ENCODE measurements around the gene TBC1D10B. TPM values are rescaled to one million over a fixed set of nuclear protein-coding genes. Genes with fewer than 3 reads are reported as not detected.

Gene TBC1D10B
- total and polyA plus RNA-seq, 9 of the 15 experiments (the other 6 are each of a cell fraction or from before 2014, with no cell fraction given) = 2.2 to 55.4 (median 17.5) TPM

DNA sequence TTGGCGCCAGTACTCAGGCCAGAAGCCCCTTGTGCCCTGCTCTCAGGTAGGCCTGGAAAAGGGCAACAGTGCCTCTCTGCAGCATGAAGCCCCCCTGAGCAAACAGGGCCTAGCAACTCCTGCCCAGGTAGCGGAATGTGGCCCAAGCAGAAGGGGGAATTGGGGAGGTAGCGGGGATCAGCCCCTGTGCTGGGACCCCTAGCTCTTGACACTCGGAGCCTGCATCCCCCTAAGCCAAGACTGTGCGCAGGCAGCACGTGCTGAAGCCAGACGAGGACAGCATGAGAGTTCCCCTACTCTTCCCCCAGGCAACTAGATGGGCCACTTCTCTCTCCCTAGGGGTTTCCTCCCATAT is 14.4 kb downstream of the TBC1D10B start (continued):
- TF ChIP-seq STAT5A (IDR thresholded peaks at IDR 0.05; ENCODE audit: borderline replicate concordance, low read length) = no peak
- TF ChIP-seq, protein P1, sequence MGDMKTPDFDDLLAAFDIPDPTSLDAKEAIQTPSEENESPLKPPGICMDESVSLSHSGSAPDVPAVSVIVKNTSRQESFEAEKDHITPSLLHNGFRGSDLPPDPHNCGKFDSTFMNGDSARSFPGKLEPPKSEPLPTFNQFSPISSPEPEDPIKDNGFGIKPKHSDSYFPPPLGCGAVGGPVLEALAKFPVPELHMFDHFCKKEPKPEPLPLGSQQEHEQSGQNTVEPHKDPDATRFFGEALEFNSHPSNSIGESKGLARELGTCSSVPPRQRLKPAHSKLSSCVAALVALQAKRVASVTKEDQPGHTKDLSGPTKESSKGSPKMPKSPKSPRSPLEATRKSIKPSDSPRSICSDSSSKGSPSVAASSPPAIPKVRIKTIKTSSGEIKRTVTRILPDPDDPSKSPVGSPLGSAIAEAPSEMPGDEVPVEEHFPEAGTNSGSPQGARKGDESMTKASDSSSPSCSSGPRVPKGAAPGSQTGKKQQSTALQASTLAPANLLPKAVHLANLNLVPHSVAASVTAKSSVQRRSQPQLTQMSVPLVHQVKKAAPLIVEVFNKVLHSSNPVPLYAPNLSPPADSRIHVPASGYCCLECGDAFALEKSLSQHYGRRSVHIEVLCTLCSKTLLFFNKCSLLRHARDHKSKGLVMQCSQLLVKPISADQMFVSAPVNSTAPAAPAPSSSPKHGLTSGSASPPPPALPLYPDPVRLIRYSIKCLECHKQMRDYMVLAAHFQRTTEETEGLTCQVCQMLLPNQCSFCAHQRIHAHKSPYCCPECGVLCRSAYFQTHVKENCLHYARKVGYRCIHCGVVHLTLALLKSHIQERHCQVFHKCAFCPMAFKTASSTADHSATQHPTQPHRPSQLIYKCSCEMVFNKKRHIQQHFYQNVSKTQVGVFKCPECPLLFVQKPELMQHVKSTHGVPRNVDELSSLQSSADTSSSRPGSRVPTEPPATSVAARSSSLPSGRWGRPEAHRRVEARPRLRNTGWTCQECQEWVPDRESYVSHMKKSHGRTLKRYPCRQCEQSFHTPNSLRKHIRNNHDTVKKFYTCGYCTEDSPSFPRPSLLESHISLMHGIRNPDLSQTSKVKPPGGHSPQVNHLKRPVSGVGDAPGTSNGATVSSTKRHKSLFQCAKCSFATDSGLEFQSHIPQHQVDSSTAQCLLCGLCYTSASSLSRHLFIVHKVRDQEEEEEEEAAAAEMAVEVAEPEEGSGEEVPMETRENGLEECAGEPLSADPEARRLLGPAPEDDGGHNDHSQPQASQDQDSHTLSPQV (IDR thresholded peaks at IDR 0.05) = peak; percentile 57; the same call in 1 of the 2 replicates

DNA sequence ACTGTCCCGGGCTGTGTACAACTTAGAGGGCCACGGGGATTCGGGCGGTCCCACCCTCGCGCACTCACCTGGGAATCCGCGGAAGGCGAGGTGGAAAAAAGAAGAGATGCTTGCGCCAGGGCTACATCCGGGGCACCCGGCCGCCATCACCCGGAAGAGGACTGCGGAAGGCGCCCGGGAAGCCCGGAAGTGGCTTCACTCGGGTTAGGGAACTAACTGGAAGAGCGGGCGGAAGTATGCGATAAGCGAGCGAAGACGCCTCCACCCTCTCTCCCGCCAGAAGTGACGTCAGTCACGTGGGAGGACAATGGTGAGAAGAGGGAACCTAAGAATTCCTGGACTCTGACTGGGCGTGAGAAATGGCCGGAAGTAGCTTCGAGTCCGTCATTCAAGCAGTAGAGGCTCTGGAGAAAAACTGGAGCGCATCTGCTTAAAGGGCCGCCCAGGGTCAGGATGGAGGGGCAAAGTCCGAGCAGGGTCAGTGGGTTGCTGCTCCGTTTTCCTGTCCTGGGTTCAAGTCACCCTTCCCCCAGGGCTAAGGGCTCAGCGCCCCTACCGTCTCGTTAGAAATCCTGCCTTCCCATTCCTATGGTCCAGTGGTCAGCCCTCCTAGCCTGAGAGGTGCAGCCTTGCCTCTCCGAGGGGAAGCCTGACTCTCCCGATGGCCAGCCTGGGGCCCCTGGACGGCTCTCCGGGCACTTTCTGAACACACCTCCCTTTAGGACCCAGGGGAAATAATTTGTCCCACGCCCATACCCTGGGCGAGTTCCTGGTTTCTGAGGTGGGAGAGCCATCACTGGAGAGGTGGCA is 14.9 kb downstream of the TBC1D10B start, which contains the start of gene CD2BP2:
Gene CD2BP2, minus strand, starts transcription at position 165 of the 810 bp plus-strand sequence. CDS start 627 bp downstream, outside the sequence.
- Histone ChIP-seq H3K4me3 (peak within 1 kb of the TSS; percentile 94), H3K9me3 (replicated peaks; ENCODE audit: control insufficient read depth, insufficient read depth, low read depth, low read length) (no peaks in the 10 kb centered on the region), H3K27me3 (ENCODE audit: control insufficient read depth in 2 of 2, insufficient read depth in 2 of 2, low read length in 2 of 2) (no peaks in the 10 kb centered on the region), H2AFZ (ENCODE audit: low read depth, low read length) (peak within 1 kb of the TSS; percentile 96), H4K20me1 (replicated peaks; ENCODE audit: control insufficient read depth, insufficient read depth, low read length) (no peaks in the 10 kb centered on the region), H3K79me2 (ENCODE audit: control insufficient read depth, insufficient read depth, low read length) (peaks cover 30% of the 10 kb centered on the region), H3K9me1 (ENCODE audit: control insufficient read depth, insufficient read depth, low read length) (no peaks in the 10 kb centered on the region), H3K36me3 (ENCODE audit: control insufficient read depth, insufficient read depth, low read length) (peaks cover 73% of the 10 kb centered on the region; the same call in 2 of the 3 replicates), H3K4me2 (ENCODE audit: insufficient read depth, low read length) (peak within 1 kb of the TSS; percentile 99), H3K27ac (ENCODE audit: extremely low read depth, low read depth, low read length) (peak within 1 kb of the TSS; percentile 99), H3K9ac (ENCODE audit: insufficient read depth in 1 of 2, low read depth in 2 of 2, low read length in 2 of 2) (peak within 1 kb of the TSS; percentile 96), H3K4me1 (replicated peaks in 1 of 2; ENCODE audit: control insufficient read depth in 2 of 2, insufficient read depth in 2 of 2, low read length in 2 of 2) (peaks cover 13 to 53% of the 10 kb centered on the region in 2 experiments; a peak in 4 of 5 replicates)
- in situ Hi-C loops (cut with MboI) = loop anchor here (25.0 kb wide), 1 partner anchor 893 kb away; the partner anchor contains the start of genes BOLA2, SLX1B and SULT1A4
- 1% methylated on average over 42 of the region's 45 CpGs for WGBS (ENCODE audit: insufficient coverage, low coverage, missing lambda C conversion rate)
- peak; percentile 100 for FAIRE-seq
- peak; percentile 90 for ATAC-seq
- POLR2A ChIA-PET = interaction anchor here (0.5 to 8.2 kb wide), 10 partner anchors 10 to 382 kb away, joined by 3 to 77 read pairs (median 5); partner anchors contain the start of genes TBC1D10B and ZNF771
- DNase-seq (ENCODE audit: extremely low read depth in 1 of 4, low spot score in 3 of 4) = peak; percentile 93 to 99 (median 94)
- BruUV-seq (replicated peaks) = TSS peak; percentile 96
- CTCF ChIA-PET (ENCODE audit: low intra/inter-chr PET ratio) = no interaction called here
- intact Hi-C loops (cut with micrococcal nuclease) = loop anchor here (2.0 to 5.0 kb wide), 2 partner anchors 15 to 52 kb away; partner anchors contain the start of genes TBC1D10B and ZNF771
- TF ChIP-seq POLR2B (IDR thresholded peaks at IDR 0.05; ENCODE audit: low read depth, partially characterized antibody) = peak; percentile 31
- TF ChIP-seq ZNF3 (CRISPR knock-in tag; IDR thresholded peaks at IDR 0.05) = no peak
- TF ChIP-seq, protein P2, sequence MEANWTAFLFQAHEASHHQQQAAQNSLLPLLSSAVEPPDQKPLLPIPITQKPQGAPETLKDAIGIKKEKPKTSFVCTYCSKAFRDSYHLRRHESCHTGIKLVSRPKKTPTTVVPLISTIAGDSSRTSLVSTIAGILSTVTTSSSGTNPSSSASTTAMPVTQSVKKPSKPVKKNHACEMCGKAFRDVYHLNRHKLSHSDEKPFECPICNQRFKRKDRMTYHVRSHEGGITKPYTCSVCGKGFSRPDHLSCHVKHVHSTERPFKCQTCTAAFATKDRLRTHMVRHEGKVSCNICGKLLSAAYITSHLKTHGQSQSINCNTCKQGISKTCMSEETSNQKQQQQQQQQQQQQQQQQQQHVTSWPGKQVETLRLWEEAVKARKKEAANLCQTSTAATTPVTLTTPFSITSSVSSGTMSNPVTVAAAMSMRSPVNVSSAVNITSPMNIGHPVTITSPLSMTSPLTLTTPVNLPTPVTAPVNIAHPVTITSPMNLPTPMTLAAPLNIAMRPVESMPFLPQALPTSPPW (CRISPR knock-in tag; IDR thresholded peaks at IDR 0.05) = peak; percentile 62
- TF ChIP-seq PML (IDR thresholded peaks at IDR 0.05; ENCODE audit: low read length) = 0 out of 2 replicates have a peak, but pooled peaks have one; percentile 59
- TF ChIP-seq, protein P3, sequence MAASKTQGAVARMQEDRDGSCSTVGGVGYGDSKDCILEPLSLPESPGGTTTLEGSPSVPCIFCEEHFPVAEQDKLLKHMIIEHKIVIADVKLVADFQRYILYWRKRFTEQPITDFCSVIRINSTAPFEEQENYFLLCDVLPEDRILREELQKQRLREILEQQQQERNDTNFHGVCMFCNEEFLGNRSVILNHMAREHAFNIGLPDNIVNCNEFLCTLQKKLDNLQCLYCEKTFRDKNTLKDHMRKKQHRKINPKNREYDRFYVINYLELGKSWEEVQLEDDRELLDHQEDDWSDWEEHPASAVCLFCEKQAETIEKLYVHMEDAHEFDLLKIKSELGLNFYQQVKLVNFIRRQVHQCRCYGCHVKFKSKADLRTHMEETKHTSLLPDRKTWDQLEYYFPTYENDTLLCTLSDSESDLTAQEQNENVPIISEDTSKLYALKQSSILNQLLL (CRISPR knock-in tag; IDR thresholded peaks at IDR 0.05; ENCODE audit: borderline replicate concordance) = no peak
- TF ChIP-seq, protein P4, sequence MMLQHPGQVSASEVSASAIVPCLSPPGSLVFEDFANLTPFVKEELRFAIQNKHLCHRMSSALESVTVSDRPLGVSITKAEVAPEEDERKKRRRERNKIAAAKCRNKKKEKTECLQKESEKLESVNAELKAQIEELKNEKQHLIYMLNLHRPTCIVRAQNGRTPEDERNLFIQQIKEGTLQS (IDR thresholded peaks at IDR 0.05) = peak; percentile 95
- TF ChIP-seq, protein P4 (CRISPR knock-in tag; conservative IDR thresholded peaks at IDR 0.05) = peak; percentile 83; the same call in 1 of the 2 replicates
- peak in 1 of 2 experiments; percentile 83; a peak in 1 of 4 replicates for TF ChIP-seq KDM4B (IDR thresholded peaks at IDR 0.05; ENCODE audit: borderline replicate concordance in 2 of 2, low read depth in 1 of 2)

All from K562 (cell line).